GM23338 (cell line): Measurements from ENCODE around the gene ATP8B4. TPM values are rescaled to one million over a fixed set of nuclear protein-coding genes. Genes with fewer than 3 reads are reported as not detected.
A peak's percentile ranks its signal among the peaks of the same experiment; 100 is the strongest.

Source experiments
- ATAC-seq: fragments of 200-7000 bp; cut with Tn5 transposase; 3 replicates; pipeline ENCODE4 v1.9.1; 2020
- DNase-seq: peaks from one replicate; pipeline ENCODE4 v3.0.0-alpha.2; 2015; ENCODE audit warnings: low spot score
- H2AFZ ChIP-seq: fragments of 200-600 bp; sonication (generic); 2 replicates; pipeline ENCODE4 v1.8.0; 2016; ENCODE audit warnings: antibody characterized with exemption, mild to moderate bottlenecking, moderate library complexity
- H3F3A ChIP-seq: fragments of 200-600 bp; sonication (generic); replicated peaks from 2 replicates; pipeline ENCODE4 v1.8.0; 2017; ENCODE audit warnings: antibody characterized with exemption, mixed run types, low read depth
- H3K27ac ChIP-seq: fragments of 200-600 bp; sonication (generic); 2 replicates; pipeline ENCODE4 v1.6.1; 2016; ENCODE audit warnings: low read depth
- H3K27me3 ChIP-seq: fragments of 200-600 bp; sonication (generic); 2 replicates; pipeline ENCODE4 v1.8.0; 2016; ENCODE audit warnings: mild to moderate bottlenecking, mixed run types, moderate library complexity; ENCODE audit not compliant: insufficient read depth
- H3K36me3 ChIP-seq: fragments of 200-600 bp; sonication (generic); 2 replicates; pipeline ENCODE4 v1.8.0; 2016; ENCODE audit warnings: mild to moderate bottlenecking; ENCODE audit not compliant: insufficient read depth
- H3K4me1 ChIP-seq: fragments of 200-600 bp; sonication (generic); 2 replicates; pipeline ENCODE4 v1.8.0; 2016; ENCODE audit warnings: mild to moderate bottlenecking, moderate library complexity; ENCODE audit not compliant: insufficient read depth
- H3K4me2 ChIP-seq: fragments of 200-600 bp; sonication (generic); 2 replicates; pipeline ENCODE4 v1.7.1; 2017; ENCODE audit warnings: mixed run types
- H3K4me3 ChIP-seq: fragments of 200-600 bp; sonication (generic); 2 replicates; pipeline ENCODE4 v1.6.1; 2016; ENCODE audit warnings: mixed run types
- H3K79me2 ChIP-seq: fragments of 200-600 bp; sonication (generic); replicated peaks from 2 replicates; pipeline ENCODE4 v1.8.0; 2017; ENCODE audit warnings: mild to moderate bottlenecking; ENCODE audit not compliant: insufficient read depth
- H3K9me2 ChIP-seq: fragments of 200-600 bp; sonication (generic); 2 replicates; pipeline ENCODE4 v1.8.0; 2017; ENCODE audit not compliant: insufficient read depth
- H4K20me1 ChIP-seq: fragments of 200-600 bp; sonication (generic); replicated peaks from 2 replicates; pipeline ENCODE4 v1.8.0; 2017; ENCODE audit warnings: mild to moderate bottlenecking; ENCODE audit not compliant: insufficient read depth
- H3K27ac Mint-ChIP-seq: 2 replicates; pipeline ENCODE4 v1.8.0; 2020; ENCODE audit warnings: inconsistent platforms, mild to moderate bottlenecking, moderate library complexity, mixed read lengths
- H3K27me3 Mint-ChIP-seq: 3 replicates; pipeline ENCODE4 v1.8.0; 2022; ENCODE audit warnings: low read depth, mild to moderate bottlenecking, moderate library complexity, mixed read lengths, inconsistent platforms; ENCODE audit not compliant: insufficient read depth, poor library complexity
- H3K36me3 Mint-ChIP-seq: 3 replicates; pipeline ENCODE4 v1.8.0; 2021; ENCODE audit warnings: low read depth, mild to moderate bottlenecking, inconsistent platforms, moderate library complexity, mixed read lengths
- H3K4me1 Mint-ChIP-seq: 3 replicates; pipeline ENCODE4 v1.8.0; 2020; ENCODE audit warnings: mild to moderate bottlenecking, inconsistent platforms, mixed read lengths
- H3K4me3 Mint-ChIP-seq: 3 replicates; pipeline ENCODE4 v1.8.0; 2021; ENCODE audit warnings: moderate library complexity, mild to moderate bottlenecking, inconsistent platforms, mixed read lengths
- H3K9me3 Mint-ChIP-seq: 3 replicates; pipeline ENCODE4 v1.8.0; 2020; ENCODE audit warnings: moderate library complexity, mild to moderate bottlenecking, inconsistent platforms, mixed read lengths
- CREB1 ChIP-seq: fragments of 250-450 bp; sonication (Bioruptor Pico); IDR thresholded peaks from 2 replicates; pipeline ENCODE4 v1.5.0; 2020; ENCODE audit warnings: low read depth, mild to moderate bottlenecking, moderate library complexity
- EZH2 ChIP-seq: fragments of 200-600 bp; sonication (generic); IDR thresholded peaks from one replicate; pipeline ENCODE4 v1.8.0; 2017; ENCODE audit warnings: antibody characterized with exemption, mild to moderate bottlenecking, low read depth; ENCODE audit not compliant: unreplicated experiment
- EZH2phosphoT487 ChIP-seq: fragments of 200-600 bp; sonication (generic); IDR thresholded peaks from one replicate; pipeline ENCODE4 v1.8.1; 2018; ENCODE audit warnings: antibody characterized with exemption; ENCODE audit not compliant: unreplicated experiment
- JUNB ChIP-seq: IDR thresholded peaks from one replicate; pipeline ENCODE4 v1.6.1; 2016; ENCODE audit warnings: antibody characterized with exemption; ENCODE audit not compliant: unreplicated experiment
- NANOG ChIP-seq: IDR thresholded peaks from 2 replicates; pipeline ENCODE4 v1.6.1; 2016; ENCODE audit warnings: antibody characterized with exemption, borderline replicate concordance
- POLR2AphosphoS5 ChIP-seq: IDR thresholded peaks from 2 replicates; pipeline ENCODE4 v1.6.1; 2016; ENCODE audit warnings: antibody characterized with exemption, low read depth
- REST ChIP-seq: IDR thresholded peaks from one replicate; pipeline ENCODE4 v1.6.1; 2018; ENCODE audit warnings: antibody characterized with exemption; ENCODE audit not compliant: unreplicated experiment
- STAT1 ChIP-seq: IDR thresholded peaks from one replicate; pipeline ENCODE4 v1.6.1; 2016; ENCODE audit warnings: antibody characterized with exemption; ENCODE audit not compliant: unreplicated experiment
- ZNF114 ChIP-seq: fragments of 250-450 bp; sonication (Bioruptor Pico); IDR thresholded peaks from 2 replicates; pipeline ENCODE4 v1.5.0; 2020; ENCODE audit warnings: mild to moderate bottlenecking, moderate library complexity
- ZNF331 ChIP-seq: fragments of 250-450 bp; sonication (Bioruptor Pico); IDR thresholded peaks from 2 replicates; pipeline ENCODE4 v1.5.0; 2020; ENCODE audit warnings: low read depth, mild to moderate bottlenecking, moderate library complexity
- polyA plus RNA-seq: library from polyadenylated mRNA; unstranded; fragments of >200 nt; fragmentation: Nextera tagmentation; extraction: Ambion mirVana; gene quantifications from 2 replicates; pipeline ENCODE4 v1.2.1, GENCODE V29; 2016
- total RNA-seq: library from RNA; depleted of rRNA; stranded (reverse); fragments of >200 nt; shearing (Covaris generic); gene quantifications from 2 replicates; pipeline ENCODE4 v1.2.3, GENCODE V29; 2014
- TF ChIP-seq, protein P1 (sequence below): fragments of 250-450 bp; sonication (Bioruptor Pico); IDR thresholded peaks from 2 replicates; pipeline ENCODE4 v1.5.0; 2020; ENCODE audit warnings: mild to moderate bottlenecking, moderate library complexity
- TF ChIP-seq, protein P2 (sequence below), 2 experiments: fragments of 200-600 bp in 1 of 2; sonication (generic) in 1 of 2; conservative IDR thresholded peaks; 2 replicates each; pipeline versions ENCODE4 v1.5.1 to v1.6.1; 2016 to 2017; ENCODE audit warnings: antibody characterized with exemption in 2 of 2, low read depth in 2 of 2, mild to moderate bottlenecking in 2 of 2, moderate library complexity in 1 of 2
- TF ChIP-seq, protein P3 (sequence below): IDR thresholded peaks from 2 replicates; pipeline ENCODE4 v1.6.1; 2016; ENCODE audit warnings: antibody characterized with exemption

The ATP8B4 gene
- total and polyA plus RNA-seq, 2 experiments from 2014 or later, result 0.24 TPM; not detected in 1

DNA sequence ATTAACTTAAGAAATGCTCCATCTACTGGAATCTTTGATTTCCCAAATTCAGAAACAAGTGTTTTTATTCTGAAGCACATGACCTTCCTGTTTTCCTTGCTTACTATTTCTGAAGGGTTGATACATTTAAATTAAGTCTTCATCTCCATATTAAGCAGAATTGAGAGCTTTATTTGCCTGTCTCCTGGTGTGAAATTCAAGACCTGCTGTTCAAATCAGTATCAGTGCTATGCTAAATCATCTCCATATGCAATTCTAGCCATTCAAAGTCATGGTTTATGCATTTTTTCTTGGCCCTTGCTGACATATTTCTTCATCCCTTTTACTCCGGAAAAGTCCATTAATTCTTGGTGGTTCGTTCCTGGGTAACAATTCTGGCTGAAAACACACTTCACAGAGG, 195.4 kb downstream of the ATP8B4 start:
- H3K27ac Mint-ChIP-seq, result peak overlapping the region; percentile 5; the same call in 1 of the 2 replicates
- no peaks in the 10 kb centered on the region for H3K27me3 ChIP-seq
- H3K9me3 Mint-ChIP-seq, result no peaks in the 10 kb centered on the region
- peaks cover 19% of the 10 kb centered on the region for H3K4me1 Mint-ChIP-seq
- no peaks in the 10 kb centered on the region for H3K79me2 ChIP-seq
- H3K4me3 ChIP-seq, result no peak overlapping the region
- H3K36me3 Mint-ChIP-seq, result no peaks in the 10 kb centered on the region
- TF ChIP-seq NANOG (no peak), POLR2AphosphoS5 (no peak), CREB1 (no peak), REST (no peak), ZNF114 (CRISPR knock-in tag) (no peak), STAT1 (no peak), ZNF331 (CRISPR knock-in tag) (no peak), EZH2 (no peak), JUNB (no peak), EZH2phosphoT487 (no peak)
- TF ChIP-seq, protein P1, sequence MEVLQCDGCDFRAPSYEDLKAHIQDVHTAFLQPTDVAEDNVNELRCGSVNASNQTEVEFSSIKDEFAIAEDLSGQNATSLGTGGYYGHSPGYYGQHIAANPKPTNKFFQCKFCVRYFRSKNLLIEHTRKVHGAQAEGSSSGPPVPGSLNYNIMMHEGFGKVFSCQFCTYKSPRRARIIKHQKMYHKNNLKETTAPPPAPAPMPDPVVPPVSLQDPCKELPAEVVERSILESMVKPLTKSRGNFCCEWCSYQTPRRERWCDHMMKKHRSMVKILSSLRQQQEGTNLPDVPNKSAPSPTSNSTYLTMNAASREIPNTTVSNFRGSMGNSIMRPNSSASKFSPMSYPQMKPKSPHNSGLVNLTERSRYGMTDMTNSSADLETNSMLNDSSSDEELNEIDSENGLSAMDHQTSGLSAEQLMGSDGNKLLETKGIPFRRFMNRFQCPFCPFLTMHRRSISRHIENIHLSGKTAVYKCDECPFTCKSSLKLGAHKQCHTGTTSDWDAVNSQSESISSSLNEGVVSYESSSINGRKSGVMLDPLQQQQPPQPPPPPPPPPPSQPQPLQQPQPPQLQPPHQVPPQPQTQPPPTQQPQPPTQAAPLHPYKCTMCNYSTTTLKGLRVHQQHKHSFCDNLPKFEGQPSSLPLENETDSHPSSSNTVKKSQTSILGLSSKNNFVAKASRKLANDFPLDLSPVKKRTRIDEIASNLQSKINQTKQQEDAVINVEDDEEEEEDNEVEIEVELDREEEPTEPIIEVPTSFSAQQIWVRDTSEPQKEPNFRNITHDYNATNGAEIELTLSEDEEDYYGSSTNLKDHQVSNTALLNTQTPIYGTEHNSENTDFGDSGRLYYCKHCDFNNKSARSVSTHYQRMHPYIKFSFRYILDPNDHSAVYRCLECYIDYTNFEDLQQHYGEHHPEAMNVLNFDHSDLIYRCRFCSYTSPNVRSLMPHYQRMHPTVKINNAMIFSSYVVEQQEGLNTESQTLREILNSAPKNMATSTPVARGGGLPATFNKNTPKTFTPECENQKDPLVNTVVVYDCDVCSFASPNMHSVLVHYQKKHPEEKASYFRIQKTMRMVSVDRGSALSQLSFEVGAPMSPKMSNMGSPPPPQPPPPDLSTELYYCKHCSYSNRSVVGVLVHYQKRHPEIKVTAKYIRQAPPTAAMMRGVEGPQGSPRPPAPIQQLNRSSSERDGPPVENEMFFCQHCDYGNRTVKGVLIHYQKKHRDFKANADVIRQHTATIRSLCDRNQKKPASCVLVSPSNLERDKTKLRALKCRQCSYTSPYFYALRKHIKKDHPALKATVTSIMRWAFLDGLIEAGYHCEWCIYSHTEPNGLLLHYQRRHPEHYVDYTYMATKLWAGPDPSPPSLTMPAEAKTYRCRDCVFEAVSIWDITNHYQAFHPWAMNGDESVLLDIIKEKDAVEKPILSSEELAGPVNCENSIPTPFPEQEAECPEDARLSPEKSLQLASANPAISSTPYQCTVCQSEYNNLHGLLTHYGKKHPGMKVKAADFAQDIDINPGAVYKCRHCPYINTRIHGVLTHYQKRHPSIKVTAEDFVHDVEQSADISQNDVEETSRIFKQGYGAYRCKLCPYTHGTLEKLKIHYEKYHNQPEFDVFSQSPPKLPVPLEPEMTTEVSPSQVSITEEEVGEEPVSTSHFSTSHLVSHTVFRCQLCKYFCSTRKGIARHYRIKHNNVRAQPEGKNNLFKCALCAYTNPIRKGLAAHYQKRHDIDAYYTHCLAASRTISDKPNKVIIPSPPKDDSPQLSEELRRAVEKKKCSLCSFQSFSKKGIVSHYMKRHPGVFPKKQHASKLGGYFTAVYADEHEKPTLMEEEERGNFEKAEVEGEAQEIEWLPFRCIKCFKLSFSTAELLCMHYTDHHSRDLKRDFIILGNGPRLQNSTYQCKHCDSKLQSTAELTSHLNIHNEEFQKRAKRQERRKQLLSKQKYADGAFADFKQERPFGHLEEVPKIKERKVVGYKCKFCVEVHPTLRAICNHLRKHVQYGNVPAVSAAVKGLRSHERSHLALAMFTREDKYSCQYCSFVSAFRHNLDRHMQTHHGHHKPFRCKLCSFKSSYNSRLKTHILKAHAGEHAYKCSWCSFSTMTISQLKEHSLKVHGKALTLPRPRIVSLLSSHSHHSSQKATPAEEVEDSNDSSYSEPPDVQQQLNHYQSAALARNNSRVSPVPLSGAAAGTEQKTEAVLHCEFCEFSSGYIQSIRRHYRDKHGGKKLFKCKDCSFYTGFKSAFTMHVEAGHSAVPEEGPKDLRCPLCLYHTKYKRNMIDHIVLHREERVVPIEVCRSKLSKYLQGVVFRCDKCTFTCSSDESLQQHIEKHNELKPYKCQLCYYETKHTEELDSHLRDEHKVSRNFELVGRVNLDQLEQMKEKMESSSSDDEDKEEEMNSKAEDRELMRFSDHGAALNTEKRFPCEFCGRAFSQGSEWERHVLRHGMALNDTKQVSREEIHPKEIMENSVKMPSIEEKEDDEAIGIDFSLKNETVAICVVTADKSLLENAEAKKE (CRISPR knock-in tag), result no peak
- TF ChIP-seq, protein P2, sequence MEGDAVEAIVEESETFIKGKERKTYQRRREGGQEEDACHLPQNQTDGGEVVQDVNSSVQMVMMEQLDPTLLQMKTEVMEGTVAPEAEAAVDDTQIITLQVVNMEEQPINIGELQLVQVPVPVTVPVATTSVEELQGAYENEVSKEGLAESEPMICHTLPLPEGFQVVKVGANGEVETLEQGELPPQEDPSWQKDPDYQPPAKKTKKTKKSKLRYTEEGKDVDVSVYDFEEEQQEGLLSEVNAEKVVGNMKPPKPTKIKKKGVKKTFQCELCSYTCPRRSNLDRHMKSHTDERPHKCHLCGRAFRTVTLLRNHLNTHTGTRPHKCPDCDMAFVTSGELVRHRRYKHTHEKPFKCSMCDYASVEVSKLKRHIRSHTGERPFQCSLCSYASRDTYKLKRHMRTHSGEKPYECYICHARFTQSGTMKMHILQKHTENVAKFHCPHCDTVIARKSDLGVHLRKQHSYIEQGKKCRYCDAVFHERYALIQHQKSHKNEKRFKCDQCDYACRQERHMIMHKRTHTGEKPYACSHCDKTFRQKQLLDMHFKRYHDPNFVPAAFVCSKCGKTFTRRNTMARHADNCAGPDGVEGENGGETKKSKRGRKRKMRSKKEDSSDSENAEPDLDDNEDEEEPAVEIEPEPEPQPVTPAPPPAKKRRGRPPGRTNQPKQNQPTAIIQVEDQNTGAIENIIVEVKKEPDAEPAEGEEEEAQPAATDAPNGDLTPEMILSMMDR (conservative IDR thresholded peaks at IDR 0.05; ENCODE audit: low read depth in 2 of 2), result no peak
- TF ChIP-seq, protein P3, sequence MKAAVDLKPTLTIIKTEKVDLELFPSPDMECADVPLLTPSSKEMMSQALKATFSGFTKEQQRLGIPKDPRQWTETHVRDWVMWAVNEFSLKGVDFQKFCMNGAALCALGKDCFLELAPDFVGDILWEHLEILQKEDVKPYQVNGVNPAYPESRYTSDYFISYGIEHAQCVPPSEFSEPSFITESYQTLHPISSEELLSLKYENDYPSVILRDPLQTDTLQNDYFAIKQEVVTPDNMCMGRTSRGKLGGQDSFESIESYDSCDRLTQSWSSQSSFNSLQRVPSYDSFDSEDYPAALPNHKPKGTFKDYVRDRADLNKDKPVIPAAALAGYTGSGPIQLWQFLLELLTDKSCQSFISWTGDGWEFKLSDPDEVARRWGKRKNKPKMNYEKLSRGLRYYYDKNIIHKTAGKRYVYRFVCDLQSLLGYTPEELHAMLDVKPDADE, result no peak
- DNase-seq (no peak), ATAC-seq (no peak)
- no peaks in the 10 kb centered on the region; the same call in 1 of the 2 replicates for H3K9me2 ChIP-seq
- H3F3A ChIP-seq, result no peaks in the 10 kb centered on the region
- no peak overlapping the region; the same call in 1 of the 2 replicates for H2AFZ ChIP-seq
- no peak overlapping the region for H3K4me2 ChIP-seq
- H3K36me3 ChIP-seq, result no peaks in the 10 kb centered on the region
- no peaks in the 10 kb centered on the region for H4K20me1 ChIP-seq
- no peaks in the 10 kb centered on the region for H3K4me1 ChIP-seq
- no peak overlapping the region for H3K27ac ChIP-seq
- H3K27me3 Mint-ChIP-seq, result no peaks in the 10 kb centered on the region
- H3K4me3 Mint-ChIP-seq, result no peak overlapping the region
